DMS153 treated with DMSO at 0.1 percent for 48 hours (cell line): ENCODE data around the gene ZNF521.

Experiments used
- DNase-seq: peaks from one replicate; lab custom pipeline; 2025; ENCODE audit not compliant: unreplicated experiment; lab: John Stamatoyannopoulos, UW

ZNF521 gene

DNA sequence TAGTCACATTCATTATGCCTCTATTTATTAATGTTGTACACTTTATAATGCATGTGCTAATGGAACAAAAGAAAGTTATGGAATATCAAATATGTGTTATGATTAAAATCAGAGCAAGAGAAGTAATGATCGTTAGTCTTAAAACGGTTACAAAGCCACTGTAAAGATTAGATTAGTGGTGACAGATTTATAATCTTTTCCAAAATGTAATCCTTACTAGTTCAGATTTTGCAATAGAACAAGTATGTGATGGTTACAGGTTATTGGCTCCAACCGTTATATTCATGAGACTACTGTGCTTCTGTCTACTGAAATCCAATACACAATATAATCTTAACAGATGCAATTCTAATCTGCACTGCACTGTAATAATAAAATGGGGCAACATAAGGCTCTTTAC lies 180.6 kb downstream of the ZNF521 start:
- no peak for DNase-seq

DNA sequence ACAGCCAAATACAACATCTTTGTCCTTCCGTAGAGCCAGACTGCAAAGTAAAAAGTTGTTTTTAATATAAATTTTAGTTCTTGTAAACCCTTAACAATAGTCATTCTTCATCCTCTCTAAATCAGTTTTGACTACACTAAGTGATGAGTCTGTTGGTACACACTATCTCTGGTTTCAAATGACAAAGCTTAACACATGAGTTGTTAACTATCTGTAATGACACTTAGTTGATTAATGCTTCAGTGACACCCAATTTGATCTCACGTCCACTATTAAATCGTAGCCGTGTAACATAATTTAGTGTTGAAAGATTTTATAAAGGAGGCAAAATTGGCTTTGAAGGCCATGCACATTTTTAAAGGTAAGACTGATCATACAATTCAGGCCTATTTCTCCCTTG lies 181.6 kb downstream of the ZNF521 start:
- no peak for DNase-seq

DNA sequence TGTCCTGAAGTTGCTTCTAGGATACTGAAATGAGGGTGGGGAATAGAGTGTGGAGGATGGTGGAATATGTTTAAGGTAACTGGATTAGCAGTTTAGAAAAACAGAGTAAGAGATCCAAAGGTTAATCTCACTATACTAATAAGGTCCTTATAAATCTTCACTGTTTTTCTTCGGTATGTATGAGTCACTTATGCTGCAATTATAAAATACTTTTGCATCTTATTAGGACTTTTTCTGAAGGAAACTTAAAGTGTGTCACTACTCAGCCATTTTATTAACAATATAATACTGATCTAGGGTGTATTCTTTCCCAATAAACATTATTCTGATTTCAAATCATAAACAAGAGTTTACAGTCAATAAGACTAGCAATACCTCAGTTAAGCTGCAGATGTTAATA lies 182.3 kb downstream of the ZNF521 start:
- no peak for DNase-seq

DNA sequence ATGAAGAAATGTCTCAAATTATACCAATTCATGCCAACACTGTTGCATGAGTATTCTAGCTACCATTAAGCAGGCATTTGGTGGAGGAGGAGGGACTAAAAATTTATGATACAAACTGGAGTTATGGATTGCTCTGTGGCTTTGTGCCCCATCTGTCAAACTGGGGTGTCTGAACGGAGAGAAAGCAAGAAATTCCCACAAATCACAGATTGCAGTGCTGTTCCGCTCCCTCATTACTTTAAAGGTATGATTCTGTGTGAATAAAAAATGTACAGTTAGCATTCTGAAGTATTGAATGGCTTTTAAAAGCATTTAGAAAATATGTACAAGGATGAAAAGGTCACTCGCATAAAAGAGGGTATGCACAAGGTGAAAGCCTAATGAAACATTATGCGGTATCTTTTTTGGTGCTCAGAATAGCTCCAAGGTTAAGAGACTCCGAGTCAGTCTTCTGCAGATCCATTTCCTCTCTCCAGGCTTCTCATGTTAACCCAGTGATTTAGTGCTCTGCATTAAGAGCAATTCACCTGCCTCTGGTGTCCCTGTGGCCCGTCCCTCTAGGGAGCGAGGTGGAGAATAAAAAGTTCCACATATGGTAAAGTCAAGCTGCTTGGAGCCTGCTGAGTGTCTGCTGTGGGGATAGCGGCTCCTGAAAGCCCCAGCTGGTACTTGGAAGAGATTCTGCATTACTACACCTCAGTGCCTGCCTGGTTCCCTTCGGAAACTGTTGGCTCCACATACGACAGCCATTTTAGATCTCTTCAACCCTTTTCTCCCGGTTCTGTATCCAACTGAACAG lies 184.2 kb downstream of the ZNF521 start:
- DNase-seq: no peak

DNA sequence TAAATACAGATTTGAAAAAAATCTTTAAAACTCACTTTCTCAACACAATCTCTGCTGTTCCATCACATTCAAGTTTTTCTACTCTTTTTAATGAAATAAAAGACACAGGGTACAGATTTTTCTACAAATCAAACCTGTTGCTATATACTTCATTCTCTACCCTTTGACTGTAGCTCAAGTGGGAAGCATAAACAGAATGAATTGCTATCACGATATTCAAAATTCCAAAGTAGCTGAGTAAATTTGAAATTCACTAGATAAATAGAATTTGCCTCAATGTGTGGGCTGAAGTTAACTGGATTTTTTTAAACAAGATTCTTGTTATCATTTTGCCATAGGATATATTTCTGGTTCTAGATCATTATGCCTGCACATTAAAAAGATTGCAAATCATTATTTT lies 185.9 kb downstream of the ZNF521 start:
- DNase-seq: no peak

DNA sequence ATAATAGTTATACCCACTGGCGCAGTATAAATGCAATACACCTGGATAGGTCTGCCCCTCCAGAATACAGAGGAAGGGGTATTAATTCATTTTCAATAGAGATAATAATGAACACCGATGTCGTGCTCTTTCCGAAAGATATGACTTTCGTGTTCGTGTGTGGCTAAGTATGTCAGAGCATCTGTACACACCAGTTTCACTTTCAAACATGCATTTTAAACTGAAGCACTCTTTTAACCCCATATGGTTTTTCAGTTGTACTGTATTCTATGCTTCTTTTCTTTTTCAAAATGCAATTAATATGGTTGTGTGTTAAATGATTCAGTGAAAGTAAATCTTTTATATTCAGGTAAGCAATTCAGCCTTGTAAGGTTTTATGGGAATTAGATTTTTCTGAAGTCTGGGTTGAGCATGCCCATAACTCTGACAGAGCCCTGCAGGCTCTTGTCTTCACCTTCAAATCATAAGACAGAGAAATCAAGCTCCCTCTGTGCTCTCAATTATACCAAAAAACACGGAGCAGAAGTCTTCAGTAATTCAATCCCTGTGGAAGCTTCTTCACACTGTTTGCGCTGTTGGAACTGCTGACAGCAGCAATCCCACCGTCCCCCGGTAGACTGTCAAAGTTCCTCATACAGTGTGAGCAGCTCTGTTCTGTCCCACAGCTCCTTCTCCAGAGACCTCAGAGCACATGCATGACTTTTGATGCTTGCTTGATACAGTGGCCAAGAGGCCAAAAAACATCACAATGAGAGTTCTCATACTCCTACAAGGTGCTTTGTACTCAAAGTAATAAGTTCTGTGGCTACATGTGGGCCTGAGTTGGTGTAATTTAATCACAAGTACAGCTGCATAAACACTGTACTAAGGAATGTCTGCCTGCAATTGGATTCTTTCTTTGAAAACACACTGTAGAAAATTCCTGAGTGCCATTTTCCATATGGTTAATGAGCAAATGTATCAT lies 186.8 kb downstream of the ZNF521 start:
- DNase-seq: no peak

DNA sequence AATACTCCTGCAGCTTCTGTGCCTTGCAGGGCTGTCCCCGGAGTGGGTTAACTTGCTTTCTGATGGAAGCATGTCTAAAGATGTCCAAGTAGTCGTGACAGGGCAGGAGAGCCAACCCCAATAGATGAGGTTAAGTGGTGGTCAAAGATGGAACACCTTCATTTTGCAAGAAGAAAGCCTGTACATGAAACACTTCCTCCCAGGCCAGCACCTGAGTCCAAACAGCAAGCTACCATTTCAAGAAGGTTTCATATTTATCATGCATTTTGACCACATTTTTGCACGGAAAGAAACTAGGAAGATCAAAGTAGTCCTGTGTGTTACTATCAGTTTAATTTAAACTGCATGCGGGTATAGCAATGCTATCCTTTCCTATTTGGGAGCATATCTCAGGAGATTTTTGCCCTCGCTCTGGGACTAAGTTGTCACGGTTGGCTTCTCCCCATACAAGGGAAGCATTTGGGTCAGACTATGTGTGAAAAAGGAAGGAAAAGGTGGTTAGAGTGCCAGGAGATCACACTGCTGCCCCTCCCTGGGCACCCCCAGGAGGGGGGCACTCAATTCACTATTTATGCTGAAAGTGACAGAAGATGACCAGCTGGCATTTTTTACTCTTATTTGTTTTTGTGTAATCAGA lies 187.6 kb downstream of the ZNF521 start:
- DNase-seq: no peak

DNA sequence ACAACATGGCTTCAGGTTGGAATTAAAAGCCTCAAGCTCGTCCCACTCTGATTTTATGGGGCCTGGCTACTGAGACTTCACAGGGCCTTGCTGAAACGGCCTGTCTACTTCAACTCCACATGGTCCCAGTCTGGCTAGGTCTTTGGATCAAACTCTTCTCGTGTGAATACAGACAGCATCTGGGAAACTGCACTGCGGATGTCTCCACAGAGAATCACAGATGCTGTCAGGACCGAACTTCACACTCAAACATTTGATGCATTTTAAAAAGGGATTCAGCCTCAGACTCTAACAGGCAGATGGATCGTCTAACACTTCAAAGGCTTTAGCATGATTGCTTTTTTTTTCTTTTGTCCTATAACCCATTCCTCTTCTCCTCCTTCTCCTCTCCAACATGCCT lies 198.5 kb downstream of the ZNF521 start:
- DNase-seq: no peak

DNA sequence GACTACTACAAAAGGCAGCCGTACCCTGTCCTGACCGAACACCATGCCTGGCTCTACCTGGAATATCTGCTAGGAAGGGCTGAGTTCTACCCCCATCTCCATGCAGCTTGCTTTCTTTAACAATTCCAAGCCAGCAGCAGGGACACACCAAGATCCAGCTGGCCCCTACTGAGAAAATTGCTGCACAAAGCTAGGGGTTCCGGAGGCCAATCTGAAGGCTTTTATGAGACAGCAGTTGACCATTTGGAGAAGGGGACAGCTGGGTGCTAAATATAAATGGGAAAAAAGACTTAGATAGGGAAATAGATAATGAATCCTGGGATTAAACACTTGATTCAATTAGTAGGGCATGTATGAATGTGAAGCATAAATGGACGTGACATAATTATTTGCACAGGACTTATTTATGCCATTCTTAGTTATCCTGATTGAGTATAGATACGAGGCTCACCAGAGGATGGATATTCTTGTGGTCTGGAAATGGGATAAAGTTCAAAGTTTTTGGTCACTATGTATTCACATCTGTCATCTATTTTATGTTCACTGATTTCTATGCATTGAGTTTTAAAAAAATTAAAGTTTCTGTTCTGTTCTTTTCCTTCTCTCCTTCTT lies 204.0 kb downstream of the ZNF521 start:
- DNase-seq: no peak

DNA sequence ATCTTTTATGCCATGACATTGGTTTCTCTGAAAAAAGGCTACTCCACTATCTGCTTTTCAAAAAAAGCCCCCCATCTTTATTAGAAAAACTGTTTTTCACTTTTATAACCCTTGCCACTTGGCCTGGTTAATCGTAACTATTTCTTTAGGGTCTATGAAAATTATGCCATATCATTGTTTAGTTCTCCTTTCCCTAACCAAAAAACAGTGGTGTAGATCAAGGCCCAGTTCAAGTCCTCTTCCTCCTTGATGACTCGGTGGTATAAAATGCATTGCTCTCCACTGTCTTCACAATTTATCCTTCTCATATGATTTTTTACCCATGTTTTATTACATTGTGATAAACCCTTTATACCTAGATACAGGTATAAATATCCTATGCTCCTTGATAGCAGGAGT lies 205.5 kb downstream of the ZNF521 start:
- no peak for DNase-seq

DNA sequence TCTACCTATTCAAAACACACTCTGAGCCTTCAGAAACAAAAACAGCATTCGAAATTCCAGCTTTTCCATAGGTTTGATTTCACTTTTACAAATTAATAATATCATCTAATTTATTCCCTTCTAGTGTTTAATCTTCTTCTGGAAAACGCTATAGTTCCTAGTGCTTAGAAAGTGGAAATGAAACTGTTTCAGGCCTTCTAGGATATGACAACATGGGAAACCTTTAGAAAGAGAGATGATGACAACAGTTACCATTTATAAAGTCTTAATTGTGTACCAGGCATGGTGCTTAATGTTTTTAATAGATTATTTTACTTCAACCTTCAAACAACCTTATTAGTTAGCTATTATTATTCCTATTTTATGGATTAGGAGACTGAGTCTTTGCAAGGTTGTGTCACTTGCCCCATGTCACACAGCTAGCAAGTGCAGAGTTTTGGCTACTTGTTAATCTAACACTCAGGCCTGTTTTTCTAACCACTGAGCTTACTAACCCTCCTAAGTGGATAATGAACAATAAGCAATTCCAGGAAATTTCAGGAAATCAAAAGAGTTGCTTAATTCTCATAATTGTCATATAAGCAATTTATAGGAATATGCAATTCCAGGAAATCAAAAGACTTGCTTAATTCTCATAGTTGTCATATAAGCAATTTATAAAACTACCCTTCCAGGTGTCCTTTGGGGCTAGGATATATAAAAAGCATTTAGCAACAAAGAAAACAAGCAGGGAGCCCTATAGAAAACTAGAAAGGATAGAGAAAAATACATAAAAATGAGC lies 206.0 kb downstream of the ZNF521 start:
- DNase-seq: no peak

DNA sequence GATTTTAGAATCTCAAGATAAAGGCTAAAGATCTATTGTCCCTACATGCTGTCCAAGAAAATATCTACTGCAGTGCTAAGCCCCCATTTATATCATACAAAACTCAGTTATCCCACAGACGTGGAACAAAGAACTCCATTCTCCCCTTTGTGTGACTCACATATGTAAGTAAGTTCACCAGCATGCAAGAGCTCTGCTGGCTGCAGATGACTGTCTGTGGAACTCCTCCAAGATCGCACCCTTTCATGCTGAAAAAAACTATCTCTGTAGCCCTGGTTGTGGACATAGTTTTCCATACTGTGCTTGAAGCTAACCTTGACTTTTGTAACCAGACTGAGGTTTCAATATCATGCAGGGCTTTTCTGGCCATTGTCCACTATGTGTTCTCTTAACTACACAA lies 207.1 kb downstream of the ZNF521 start:
- no peak for DNase-seq

DNA sequence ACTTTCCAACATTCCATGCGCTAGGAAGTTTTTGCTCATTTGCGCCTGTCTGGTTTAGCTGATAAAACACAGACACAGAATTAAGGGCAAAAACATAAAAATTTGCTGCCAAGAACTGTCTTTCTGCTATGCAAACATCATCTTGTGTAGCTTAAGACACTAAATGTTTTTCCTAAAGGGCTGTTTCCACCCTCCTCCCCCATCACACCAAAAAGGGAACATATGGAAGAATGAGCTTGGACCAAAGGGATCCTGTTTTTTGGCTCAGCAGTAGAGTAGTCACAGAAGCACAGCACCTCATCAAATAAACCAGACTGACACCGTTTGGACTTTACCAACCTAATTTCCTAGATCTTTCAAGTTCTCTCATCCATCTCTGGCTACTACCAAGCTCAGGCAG lies 210.1 kb downstream of the ZNF521 start:
- no peak for DNase-seq

DNA sequence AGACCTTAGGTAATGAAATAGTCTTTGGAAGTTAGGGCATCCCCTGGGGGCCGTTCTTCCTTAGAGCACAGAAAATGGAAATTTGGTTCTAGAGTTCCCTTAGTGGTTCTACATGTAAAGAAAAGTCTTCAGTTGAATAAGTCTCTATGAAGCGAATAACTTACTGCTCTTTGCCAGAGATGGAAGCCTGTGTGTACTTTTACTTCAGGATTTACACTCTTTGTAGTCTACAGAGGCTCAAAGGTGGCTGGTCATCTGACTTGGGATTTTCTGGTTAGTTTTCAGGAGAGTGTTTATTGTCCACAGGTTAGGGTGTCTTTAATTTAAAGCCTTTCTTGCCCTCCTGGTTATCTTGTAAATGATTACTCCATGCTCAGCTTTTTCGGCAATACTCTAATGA lies 210.6 kb downstream of the ZNF521 start:
- no peak for DNase-seq

DNA sequence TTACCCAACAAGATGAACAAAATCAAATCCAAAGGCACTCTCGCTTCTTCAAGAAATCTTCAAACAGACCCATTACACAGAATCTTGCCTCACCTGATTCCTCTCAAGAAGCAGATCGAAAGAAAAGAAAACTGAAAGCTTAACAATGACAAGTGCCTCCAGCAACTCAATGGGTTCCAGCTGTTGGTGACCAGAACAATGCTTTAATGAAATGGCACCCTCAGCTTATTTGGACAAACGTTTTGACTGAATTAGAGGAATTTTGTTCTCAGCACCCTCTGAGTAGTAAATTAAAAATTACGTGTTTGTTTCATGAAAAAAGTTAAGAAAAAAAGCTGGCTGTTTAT lies 211.0 kb downstream of the ZNF521 start:
- no peak for DNase-seq

DNA sequence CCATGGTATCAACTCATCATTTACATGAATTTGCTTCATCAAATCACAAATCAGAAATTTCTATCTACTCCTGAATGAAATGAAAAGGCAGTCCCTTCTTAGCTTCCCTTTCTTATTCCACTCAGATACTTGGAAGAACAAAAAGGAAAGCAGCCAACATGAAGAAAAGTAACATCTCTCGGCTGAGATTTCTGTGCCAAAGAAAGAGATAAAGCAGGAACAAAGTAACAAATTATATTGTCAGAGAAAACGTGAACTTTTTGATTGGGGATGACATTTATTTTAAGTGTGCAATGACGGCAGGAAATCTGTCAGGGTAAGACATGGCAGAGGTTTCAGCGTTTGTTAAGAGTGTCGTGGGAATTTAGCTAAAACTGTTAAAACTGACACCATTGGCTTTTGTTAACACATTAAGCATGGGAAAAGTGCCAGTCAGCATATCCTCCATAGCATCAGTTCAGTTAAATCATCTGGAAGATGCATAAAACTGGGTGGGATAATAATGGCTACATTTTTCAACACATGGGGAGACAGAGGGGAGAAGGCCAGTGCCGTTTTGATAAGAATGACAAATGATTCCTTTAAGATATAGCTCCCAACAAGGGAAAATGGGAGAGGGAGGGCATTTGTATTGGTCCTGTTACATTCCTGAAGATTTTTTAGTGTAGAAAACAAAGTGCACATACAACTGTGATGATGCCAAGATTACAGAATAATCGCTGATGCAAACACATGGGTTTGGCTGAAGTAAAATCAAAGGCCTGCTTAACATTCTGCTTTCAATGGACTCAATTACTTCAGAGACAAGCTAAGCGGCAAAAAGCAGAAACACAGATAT lies 211.6 kb downstream of the ZNF521 start:
- no peak for DNase-seq

DNA sequence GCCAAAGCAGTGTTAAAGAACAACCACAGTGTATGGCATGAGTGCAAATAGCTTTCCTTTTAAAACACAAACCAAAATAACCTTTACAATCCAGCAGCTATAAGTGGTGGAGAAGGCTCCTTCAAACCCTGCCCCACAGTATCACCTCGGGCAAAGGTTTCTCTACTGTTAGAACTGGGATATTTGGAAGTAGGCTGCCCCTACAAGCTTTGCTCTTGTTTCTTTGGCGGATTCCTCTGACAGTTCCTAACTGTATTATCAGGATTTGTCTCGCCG lies 214.8 kb downstream of the ZNF521 start:
- no peak for DNase-seq

DNA sequence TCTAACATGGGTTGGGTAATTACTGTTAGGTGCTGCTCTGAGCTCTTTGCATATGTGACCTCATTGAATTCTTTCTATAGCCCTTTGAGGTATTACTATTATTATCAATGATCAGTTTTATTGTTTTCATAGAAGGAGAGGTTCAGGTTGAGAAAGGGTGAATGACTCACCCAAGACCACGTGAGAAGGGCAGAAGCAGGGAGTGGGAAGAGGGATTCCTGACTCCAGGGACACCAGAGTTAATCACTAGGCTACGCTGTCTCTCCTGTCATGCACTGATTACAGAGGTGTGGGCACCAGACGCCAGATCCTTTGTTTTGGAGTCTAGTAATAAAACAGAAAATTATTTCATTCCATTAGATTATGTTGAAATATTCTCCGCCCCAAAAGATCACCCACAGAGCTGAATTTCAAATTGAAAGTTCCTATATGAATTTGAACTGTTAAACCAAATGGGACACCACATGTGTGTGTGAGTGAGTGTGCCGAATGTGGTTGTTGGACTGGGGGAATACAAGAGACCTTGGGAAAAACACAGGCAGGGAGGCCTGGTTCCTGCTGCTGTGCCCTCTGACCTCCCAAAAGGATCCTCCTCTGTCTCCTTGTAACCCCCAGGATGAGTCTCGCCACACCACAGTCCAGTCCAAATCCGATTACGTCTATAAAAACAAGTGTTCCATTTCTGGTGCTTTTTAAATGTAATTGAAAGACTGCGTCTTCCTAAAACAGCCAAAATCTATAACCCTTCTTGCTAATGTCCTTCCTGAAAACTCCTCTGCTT lies 215.4 kb downstream of the ZNF521 start:
- DNase-seq: no peak

DNA sequence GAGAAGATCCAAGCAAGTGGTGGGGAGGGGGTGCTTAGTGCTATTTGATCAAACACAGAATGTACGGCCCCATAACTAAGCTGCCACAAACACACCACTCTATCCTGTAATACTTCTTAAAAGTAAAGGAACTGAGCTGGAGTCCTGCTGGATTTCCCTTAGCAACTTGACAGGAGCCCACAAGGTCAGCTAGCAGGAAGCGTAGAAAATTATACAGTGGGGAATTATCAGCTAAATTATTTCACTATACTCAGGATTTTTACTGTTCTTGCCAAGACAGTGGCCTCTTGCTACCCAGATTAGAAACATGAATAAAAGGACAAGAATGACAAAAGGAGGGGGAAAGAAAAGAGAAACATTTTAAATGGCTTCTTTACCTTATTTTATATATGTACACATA lies 217.1 kb downstream of the ZNF521 start:
- DNase-seq: no peak
